Endothelial cell (in vitro differentiated cells): ENCODE results near the gene SORCS1. TPM values are rescaled to one million over a fixed set of nuclear protein-coding genes. Genes with fewer than 3 reads are reported as not detected.

Experiments
- DNase-seq: peaks from one replicate; pipeline ENCODE4 v3.0.0; 2021; ENCODE audit warnings: low spot score
- H3K27ac Mint-ChIP-seq: one replicate; pipeline ENCODE4 v1.8.0; 2021; ENCODE audit warnings: mixed read lengths, inconsistent platforms; ENCODE audit not compliant: unreplicated experiment
- H3K27me3 Mint-ChIP-seq: one replicate; pipeline ENCODE4 v1.8.0; 2021; ENCODE audit warnings: mild to moderate bottlenecking, moderate library complexity, mixed read lengths, inconsistent platforms; ENCODE audit not compliant: unreplicated experiment
- H3K36me3 Mint-ChIP-seq: one replicate; pipeline ENCODE4 v1.8.0; 2021; ENCODE audit warnings: mild to moderate bottlenecking, low read depth, mixed read lengths, inconsistent platforms; ENCODE audit not compliant: unreplicated experiment
- H3K4me1 Mint-ChIP-seq: one replicate; pipeline ENCODE4 v1.8.0; 2021; ENCODE audit warnings: mild to moderate bottlenecking, mixed read lengths, inconsistent platforms; ENCODE audit not compliant: unreplicated experiment
- H3K4me3 Mint-ChIP-seq: one replicate; pipeline ENCODE4 v1.8.0; 2021; ENCODE audit warnings: mild to moderate bottlenecking, mixed read lengths, inconsistent platforms; ENCODE audit not compliant: unreplicated experiment
- H3K9me3 Mint-ChIP-seq: one replicate; pipeline ENCODE4 v1.8.0; 2021; ENCODE audit warnings: mixed read lengths, inconsistent platforms; ENCODE audit not compliant: unreplicated experiment
- total RNA-seq: library from RNA; stranded (reverse); fragmentation: NEBNext Ultra II Directional; extraction: Animal tissue kit (Norgen Biotek cat#: 25700); gene quantifications from one replicate; pipeline ENCODE4 v1.2.1, GENCODE V29; 2021; ENCODE audit not compliant: unreplicated experiment
- TF ChIP-seq, protein P1 (sequence below): fragments of 200-600 bp; sonication (generic); IDR thresholded peaks from one replicate; pipeline ENCODE4 v1.5.0; 2021; ENCODE audit warnings: antibody characterized with exemption; ENCODE audit not compliant: unreplicated experiment

SORCS1 gene
- total RNA-seq, 1 donor from 2014 or later = 0.56 TPM

DNA sequence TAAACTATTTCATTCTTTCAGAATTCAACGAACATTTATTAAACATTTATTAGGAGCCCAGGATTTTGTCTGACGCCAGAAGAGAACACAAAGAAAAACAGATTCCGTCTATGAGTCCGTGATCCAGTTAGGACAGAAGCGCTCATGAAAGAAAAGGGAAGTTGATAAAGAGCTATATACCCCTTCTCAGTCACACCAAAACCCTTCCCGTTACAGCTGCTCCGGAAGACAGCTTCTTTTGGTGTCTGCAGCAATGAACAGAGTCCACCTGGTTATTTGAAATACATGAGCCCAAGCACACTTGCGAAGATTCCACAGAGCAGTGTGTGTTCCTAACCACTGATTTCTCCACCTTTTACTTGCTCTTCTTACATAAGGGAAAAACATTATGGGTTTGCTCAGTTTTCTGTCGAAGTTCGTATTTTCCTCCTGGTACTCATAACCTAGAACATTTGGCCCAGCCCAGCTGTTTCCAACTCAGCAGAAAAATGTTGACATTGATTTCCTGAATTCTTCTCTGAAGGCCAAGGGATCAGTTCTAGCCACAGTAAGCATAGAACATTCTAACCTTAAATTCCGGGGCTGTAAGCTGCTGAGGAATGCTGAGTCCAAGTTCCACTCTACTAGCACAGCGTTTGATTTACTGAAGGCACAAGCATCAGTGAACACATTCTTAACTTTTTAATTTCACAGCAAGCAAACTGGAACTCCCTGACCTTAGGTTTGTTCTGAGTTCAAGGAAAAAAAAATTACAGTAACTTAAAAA, 206.5 kb downstream of the SORCS1 start:
- H3K27ac Mint-ChIP-seq = no peak overlapping the region
- H3K36me3 Mint-ChIP-seq = no peaks in the 10 kb centered on the region
- no peaks in the 10 kb centered on the region for H3K9me3 Mint-ChIP-seq
- no peak overlapping the region for H3K4me3 Mint-ChIP-seq
- no peak for DNase-seq
- TF ChIP-seq, protein P1, sequence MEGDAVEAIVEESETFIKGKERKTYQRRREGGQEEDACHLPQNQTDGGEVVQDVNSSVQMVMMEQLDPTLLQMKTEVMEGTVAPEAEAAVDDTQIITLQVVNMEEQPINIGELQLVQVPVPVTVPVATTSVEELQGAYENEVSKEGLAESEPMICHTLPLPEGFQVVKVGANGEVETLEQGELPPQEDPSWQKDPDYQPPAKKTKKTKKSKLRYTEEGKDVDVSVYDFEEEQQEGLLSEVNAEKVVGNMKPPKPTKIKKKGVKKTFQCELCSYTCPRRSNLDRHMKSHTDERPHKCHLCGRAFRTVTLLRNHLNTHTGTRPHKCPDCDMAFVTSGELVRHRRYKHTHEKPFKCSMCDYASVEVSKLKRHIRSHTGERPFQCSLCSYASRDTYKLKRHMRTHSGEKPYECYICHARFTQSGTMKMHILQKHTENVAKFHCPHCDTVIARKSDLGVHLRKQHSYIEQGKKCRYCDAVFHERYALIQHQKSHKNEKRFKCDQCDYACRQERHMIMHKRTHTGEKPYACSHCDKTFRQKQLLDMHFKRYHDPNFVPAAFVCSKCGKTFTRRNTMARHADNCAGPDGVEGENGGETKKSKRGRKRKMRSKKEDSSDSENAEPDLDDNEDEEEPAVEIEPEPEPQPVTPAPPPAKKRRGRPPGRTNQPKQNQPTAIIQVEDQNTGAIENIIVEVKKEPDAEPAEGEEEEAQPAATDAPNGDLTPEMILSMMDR = no peak
- H3K27me3 Mint-ChIP-seq = no peaks in the 10 kb centered on the region
- peaks cover 3% of the 10 kb centered on the region for H3K4me1 Mint-ChIP-seq

DNA sequence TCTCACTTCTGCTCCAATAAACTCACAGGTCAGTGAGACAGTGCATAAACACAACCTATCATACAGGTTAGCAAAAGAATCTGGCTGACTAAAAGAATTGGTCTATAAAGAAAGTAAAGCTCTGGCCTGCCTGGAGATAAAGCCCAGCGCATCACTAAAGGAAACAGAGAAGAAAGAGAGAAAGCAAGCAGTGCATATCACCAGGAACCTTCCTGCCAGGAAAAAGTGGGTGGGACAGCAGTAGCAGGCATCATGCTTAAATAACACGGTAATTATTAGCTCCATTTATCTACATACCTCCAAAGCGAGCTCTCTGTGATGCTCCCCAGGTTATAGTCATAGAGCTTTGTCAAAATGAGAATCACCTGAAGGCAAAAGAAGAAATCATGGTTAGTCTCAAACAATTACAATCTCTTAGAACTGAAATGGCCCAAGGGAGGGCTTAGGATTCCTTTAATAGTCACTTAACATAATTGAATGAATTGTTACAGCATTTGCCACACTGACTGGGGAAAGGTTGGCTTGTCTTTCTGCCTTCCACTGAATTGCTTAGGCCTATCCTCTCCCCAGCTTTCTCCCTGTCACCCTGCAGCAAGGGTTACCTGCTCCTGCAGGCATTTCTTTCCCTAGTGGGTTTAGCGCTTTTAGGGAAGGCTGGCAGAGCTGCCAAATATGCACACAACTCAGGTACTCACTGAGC, 208.1 kb downstream of the SORCS1 start:
- H3K9me3 Mint-ChIP-seq = no peaks in the 10 kb centered on the region
- TF ChIP-seq, protein P1 = no peak
- no peak overlapping the region for H3K4me3 Mint-ChIP-seq
- no peaks in the 10 kb centered on the region for H3K27me3 Mint-ChIP-seq
- H3K4me1 Mint-ChIP-seq = peaks cover 3% of the 10 kb centered on the region
- H3K27ac Mint-ChIP-seq = no peak overlapping the region
- no peaks in the 10 kb centered on the region for H3K36me3 Mint-ChIP-seq
- no peak for DNase-seq

DNA sequence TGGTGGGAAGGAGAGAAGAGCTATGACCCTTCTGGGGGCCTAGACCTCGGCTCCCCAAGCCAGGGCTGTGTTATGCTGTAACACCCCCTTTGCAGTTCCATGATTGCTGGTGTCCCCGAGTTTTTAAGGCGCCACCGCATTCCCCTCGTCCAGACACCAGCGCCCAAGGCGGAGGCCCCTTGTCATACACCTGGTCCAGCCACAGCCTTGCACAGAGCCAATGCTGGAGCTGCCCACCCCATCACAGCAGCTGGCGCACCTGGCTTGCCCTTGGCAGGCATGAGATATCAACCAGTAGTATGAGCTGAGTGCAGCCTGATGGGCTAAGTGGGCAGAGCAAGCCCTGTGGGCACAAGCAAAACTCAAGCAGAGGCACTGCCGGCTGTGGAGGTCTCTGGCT, 209.4 kb downstream of the SORCS1 start:
- no peak for DNase-seq
- H3K9me3 Mint-ChIP-seq = no peaks in the 10 kb centered on the region
- H3K36me3 Mint-ChIP-seq = no peaks in the 10 kb centered on the region
- no peak overlapping the region for H3K27ac Mint-ChIP-seq
- TF ChIP-seq, protein P1 = no peak
- no peaks in the 10 kb centered on the region for H3K27me3 Mint-ChIP-seq
- H3K4me1 Mint-ChIP-seq = peaks cover 3% of the 10 kb centered on the region
- no peak overlapping the region for H3K4me3 Mint-ChIP-seq

DNA sequence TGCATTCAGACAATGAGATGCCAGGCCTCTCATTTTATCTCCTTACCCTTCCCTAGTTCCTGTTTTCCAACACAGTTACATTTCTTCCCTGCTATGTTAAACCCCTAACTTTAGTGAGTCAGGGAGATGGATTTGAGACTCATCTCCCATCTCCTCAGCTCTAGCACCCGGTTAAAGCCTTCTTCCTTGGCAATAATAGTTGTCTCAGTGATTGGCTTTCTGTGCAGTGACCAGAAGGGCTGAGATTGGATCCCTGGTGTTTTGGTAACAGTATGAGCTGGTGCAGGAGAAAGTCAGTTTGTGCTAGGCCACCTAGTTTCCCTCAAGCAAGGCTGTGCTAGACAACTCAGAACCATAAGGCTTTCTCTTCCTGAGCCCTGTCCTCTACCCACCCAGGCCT, 212.5 kb downstream of the SORCS1 start:
- DNase-seq = no peak
- Mint-ChIP-seq H3K4me1 (peaks cover 3% of the 10 kb centered on the region), H3K27me3 (no peaks in the 10 kb centered on the region), H3K9me3 (no peaks in the 10 kb centered on the region), H3K36me3 (no peaks in the 10 kb centered on the region), H3K4me3 (no peak overlapping the region), H3K27ac (no peak overlapping the region)
- TF ChIP-seq, protein P1 = no peak
